ENCODE data around the gene ZSCAN32. TPM values are rescaled to one million over a fixed set of nuclear protein-coding genes. Genes with fewer than 3 reads are reported as not detected.

The ZSCAN32 gene
- total RNA-seq, 1 donor from 2014 or later: 8.3 TPM

GRCh38 chr16:3356118-3356517 is 44.7 kb downstream of the ZSCAN32 start:
- no peak for DNase-seq

- DNase-seq: no peak
These were observed 45.2 kb downstream of the ZSCAN32 start, which contains the start of gene OR2C1 for GRCh38 chr16:3355589-3355988. TSS of gene OR2C1 (plus strand) at chr16:3355889. CDS start at chr16:3355941, 52 bp downstream.

GRCh38 chr16:3349175-3349574 is 51.6 kb downstream of the ZSCAN32 start:
- no peak for DNase-seq

DNA sequence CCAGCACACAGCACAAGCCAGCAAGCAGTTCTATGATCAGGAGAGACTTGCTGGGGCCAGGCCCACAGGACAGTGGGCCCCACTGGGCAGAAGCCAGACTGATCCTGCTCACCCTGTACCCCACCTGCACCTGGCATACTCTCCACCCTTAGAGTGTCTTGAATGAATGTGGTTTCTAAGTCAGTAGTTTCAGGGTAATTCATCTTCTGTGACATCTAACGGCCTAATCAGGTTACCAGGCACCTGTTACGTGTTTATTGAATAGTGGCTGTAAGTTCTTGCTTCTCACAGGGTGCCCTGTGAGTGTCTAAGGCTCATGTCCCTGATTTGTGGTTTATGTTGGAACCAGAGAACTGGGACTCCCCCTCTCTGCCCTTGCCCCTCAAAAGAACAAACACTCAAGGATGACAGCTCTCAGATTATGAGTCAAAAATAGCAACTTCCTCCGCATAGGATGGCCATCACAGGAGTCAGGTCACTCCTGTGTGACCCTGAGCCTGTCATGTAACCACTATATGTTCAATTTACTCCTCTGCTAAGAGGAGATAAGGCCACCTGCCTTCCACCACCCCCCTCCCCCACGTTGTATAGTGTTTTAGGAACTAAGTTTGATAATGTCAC is 52.1 kb downstream of the ZSCAN32 start:
- no peak for DNase-seq

GRCh38 chr16:3347586-3347985 is 53.2 kb downstream of the ZSCAN32 start:
- DNase-seq: no peak

DNA sequence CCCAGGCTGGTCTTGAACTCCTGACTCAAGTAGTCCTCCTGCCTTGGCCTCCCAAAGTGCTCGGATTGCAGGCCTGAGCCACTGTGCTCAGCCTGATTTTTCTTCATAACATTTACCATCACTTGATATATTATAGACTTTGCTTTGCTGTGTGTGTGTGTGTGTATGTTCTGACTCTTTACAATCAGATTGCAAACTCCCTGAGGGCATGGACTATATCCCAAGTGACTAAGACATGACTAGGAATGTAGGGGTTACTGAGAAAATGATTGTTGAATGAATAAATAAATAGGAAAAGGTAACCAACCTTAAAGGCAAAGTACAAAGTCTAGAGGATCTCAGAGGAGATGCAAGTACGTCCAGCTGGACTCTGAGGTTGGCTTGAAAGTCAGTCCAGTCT is 54.8 kb downstream of the ZSCAN32 start:
- no peak for DNase-seq

Other genes with a start within 250 kb of the ZSCAN32 start
- gene OR1F1, start 212.8 kb downstream of the ZSCAN32 start, total RNA-seq: not detected
- gene ZNF200, start 165.8 kb downstream of the ZSCAN32 start, total RNA-seq: 5.6 TPM
- gene MEFV, start 144.4 kb downstream of the ZSCAN32 start, total RNA-seq: 1.8 TPM
- 35.3 TPM for gene ZNF263, start 117.5 kb downstream of the ZSCAN32 start, total RNA-seq
- gene TIGD7, start 95.6 kb downstream of the ZSCAN32 start, total RNA-seq: 10.3 TPM
- 21.4 TPM for gene ZNF75A, start 95.5 kb downstream of the ZSCAN32 start, total RNA-seq
- 0.30 TPM for gene OR2C1, start 45.1 kb downstream of the ZSCAN32 start, total RNA-seq
- 5.7 TPM for gene ZNF174, start 211 bp upstream of the ZSCAN32 start, total RNA-seq
- 2.6 TPM for gene ZNF597, start 42.5 kb upstream of the ZSCAN32 start, total RNA-seq
- 21.9 TPM for gene NAA60, start 42.7 kb upstream of the ZSCAN32 start, total RNA-seq
- not detected for gene C16orf90, start 94.5 kb upstream of the ZSCAN32 start, total RNA-seq
- 18.6 TPM for gene CLUAP1, start 100.0 kb upstream of the ZSCAN32 start, total RNA-seq
- gene NLRC3, start 176.4 kb upstream of the ZSCAN32 start, total RNA-seq: 0.39 TPM
- 3.1 TPM for gene SLX4, start 210.6 kb upstream of the ZSCAN32 start, total RNA-seq